Measurements from ENCODE around the gene INTS15. TPM values are rescaled to one million over a fixed set of nuclear protein-coding genes. Genes with fewer than 3 reads are reported as not detected.

The INTS15 gene
- polyA plus RNA-seq, 1 of the 3 experiments (the other 2 are of a cell fraction) = 39.1 TPM

DNA sequence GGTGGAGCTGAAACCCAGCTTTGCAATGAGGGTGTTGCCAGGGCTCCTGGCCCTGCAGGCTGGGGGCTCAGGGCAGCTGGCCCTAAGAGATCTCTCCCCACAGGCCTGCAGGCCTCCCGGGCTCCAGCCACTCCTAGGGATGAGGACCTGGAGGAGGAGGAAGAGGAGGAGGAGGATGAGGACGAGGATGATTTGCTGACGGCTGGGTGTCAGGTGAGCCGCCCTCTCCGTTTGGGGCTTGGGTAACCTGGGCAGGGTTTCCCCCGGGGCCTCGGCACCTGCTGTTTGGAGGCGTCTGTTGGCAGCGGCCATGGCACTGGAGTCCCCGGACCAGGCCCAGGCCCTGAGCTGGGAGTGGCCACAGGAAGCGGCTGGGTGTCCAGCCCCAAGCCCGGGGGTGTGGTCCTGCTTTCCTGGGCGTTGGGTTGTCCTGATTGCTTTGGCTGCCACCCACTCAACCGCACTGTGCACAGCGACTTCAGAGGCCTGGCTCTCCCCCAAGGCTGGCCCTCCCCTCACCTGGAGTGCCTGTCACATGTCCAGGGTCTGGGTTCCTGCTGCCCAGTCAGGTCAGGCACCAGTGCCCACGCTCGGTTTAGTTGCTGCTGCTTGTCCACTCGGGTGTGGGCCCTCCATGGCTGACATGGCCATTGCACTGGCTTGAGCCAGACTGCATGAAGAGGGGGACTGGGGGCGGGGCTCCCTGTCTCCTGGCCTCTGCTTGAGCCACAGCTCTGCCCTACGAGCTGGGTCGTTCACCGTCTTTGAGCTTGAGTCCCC, 53.2 kb downstream of the INTS15 start:
- POLR2A ChIA-PET = interaction anchor here (1.8 kb wide), 1 partner anchor 16 kb away, joined by 6 read pairs; no protein-coding TSS in a partner anchor
- CTCF ChIA-PET = interaction anchor here (0.6 to 1.1 kb wide), 2 partner anchors 78 to 307 kb away, joined by 3 read pairs; no protein-coding TSS in a partner anchor
- peaks cover 48% of the 10 kb centered on the region for H3K79me2 ChIP-seq (ENCODE audit: insufficient read depth)

More for the DNA sequence above, 53.2 kb downstream of the INTS15 start:
- no peaks in the 10 kb centered on the region for H3F3A ChIP-seq (replicated peaks; ENCODE audit: insufficient read depth)
- no peak overlapping the region for H3K9ac ChIP-seq
- H3K4me2 ChIP-seq = no peak overlapping the region
- H3K27me3 ChIP-seq (ENCODE audit: insufficient read depth) = no peaks in the 10 kb centered on the region
- no peak overlapping the region for H3K4me3 ChIP-seq (ENCODE audit: low read depth in 2 of 2, low read length in 1 of 2)
- no peaks in the 10 kb centered on the region for H3K9me2 ChIP-seq
- TF ChIP-seq, protein P1, sequence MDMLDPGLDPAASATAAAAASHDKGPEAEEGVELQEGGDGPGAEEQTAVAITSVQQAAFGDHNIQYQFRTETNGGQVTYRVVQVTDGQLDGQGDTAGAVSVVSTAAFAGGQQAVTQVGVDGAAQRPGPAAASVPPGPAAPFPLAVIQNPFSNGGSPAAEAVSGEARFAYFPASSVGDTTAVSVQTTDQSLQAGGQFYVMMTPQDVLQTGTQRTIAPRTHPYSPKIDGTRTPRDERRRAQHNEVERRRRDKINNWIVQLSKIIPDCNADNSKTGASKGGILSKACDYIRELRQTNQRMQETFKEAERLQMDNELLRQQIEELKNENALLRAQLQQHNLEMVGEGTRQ (IDR thresholded peaks at IDR 0.05; ENCODE audit: borderline replicate concordance, low read depth, low read length) = no peak
- TF ChIP-seq GATA2 (CRISPR knock-in tag; IDR thresholded peaks at IDR 0.05) (no peak), CHD2 (IDR thresholded peaks at IDR 0.05; ENCODE audit: low read length, partially characterized antibody) (no peak), SMC3 (IDR thresholded peaks at IDR 0.05; ENCODE audit: low read depth, low read length) (no peak), TAF1 (IDR thresholded peaks at IDR 0.05; ENCODE audit: borderline replicate concordance, low read depth, low read length) (no peak), MEF2A (IDR thresholded peaks at IDR 0.05; ENCODE audit: borderline replicate concordance, low read depth) (no peak), FOXJ3 (CRISPR knock-in tag; IDR thresholded peaks at IDR 0.05) (no peak), RXRA (IDR thresholded peaks at IDR 0.05; ENCODE audit: borderline replicate concordance, low read depth) (no peak), POLR2AphosphoS5 (IDR thresholded peaks at IDR 0.05; ENCODE audit: low read depth, low read length) (no peak), TCF12 (IDR thresholded peaks at IDR 0.05) (no peak)
- TF ChIP-seq, protein P2, sequence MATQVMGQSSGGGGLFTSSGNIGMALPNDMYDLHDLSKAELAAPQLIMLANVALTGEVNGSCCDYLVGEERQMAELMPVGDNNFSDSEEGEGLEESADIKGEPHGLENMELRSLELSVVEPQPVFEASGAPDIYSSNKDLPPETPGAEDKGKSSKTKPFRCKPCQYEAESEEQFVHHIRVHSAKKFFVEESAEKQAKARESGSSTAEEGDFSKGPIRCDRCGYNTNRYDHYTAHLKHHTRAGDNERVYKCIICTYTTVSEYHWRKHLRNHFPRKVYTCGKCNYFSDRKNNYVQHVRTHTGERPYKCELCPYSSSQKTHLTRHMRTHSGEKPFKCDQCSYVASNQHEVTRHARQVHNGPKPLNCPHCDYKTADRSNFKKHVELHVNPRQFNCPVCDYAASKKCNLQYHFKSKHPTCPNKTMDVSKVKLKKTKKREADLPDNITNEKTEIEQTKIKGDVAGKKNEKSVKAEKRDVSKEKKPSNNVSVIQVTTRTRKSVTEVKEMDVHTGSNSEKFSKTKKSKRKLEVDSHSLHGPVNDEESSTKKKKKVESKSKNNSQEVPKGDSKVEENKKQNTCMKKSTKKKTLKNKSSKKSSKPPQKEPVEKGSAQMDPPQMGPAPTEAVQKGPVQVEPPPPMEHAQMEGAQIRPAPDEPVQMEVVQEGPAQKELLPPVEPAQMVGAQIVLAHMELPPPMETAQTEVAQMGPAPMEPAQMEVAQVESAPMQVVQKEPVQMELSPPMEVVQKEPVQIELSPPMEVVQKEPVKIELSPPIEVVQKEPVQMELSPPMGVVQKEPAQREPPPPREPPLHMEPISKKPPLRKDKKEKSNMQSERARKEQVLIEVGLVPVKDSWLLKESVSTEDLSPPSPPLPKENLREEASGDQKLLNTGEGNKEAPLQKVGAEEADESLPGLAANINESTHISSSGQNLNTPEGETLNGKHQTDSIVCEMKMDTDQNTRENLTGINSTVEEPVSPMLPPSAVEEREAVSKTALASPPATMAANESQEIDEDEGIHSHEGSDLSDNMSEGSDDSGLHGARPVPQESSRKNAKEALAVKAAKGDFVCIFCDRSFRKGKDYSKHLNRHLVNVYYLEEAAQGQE (IDR thresholded peaks at IDR 0.05; ENCODE audit: low read depth, low read length) = no peak
- TF ChIP-seq, protein P3, sequence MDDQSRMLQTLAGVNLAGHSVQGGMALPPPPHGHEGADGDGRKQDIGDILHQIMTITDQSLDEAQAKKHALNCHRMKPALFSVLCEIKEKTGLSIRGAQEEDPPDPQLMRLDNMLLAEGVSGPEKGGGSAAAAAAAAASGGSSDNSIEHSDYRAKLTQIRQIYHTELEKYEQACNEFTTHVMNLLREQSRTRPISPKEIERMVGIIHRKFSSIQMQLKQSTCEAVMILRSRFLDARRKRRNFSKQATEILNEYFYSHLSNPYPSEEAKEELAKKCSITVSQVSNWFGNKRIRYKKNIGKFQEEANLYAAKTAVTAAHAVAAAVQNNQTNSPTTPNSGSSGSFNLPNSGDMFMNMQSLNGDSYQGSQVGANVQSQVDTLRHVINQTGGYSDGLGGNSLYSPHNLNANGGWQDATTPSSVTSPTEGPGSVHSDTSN (IDR thresholded peaks at IDR 0.05) = no peak
- TF ChIP-seq, protein P4, sequence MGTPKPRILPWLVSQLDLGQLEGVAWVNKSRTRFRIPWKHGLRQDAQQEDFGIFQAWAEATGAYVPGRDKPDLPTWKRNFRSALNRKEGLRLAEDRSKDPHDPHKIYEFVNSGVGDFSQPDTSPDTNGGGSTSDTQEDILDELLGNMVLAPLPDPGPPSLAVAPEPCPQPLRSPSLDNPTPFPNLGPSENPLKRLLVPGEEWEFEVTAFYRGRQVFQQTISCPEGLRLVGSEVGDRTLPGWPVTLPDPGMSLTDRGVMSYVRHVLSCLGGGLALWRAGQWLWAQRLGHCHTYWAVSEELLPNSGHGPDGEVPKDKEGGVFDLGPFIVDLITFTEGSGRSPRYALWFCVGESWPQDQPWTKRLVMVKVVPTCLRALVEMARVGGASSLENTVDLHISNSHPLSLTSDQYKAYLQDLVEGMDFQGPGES (IDR thresholded peaks at IDR 0.05; ENCODE audit: low read depth, low read length) = no peak
- H2AFZ ChIP-seq (ENCODE audit: low read depth) = no peak overlapping the region
- H3K4me1 ChIP-seq (ENCODE audit: control insufficient read depth in 1 of 2, insufficient read depth in 2 of 2, low read depth in 1 of 2, low read length in 1 of 2) = peaks cover 5 to 11% of the 10 kb centered on the region in 2 experiments; a peak in 2 of 4 replicates
- H3K9me3 ChIP-seq = no peaks in the 10 kb centered on the region
- peaks cover 40 to 83% of the 10 kb centered on the region in 2 experiments for H3K36me3 ChIP-seq (replicated peaks in 1 of 2; ENCODE audit: control insufficient read depth in 1 of 2, insufficient read depth in 2 of 2, low read length in 1 of 2)
- peaks cover 32% of the 10 kb centered on the region; the same call in 1 of the 2 replicates for H4K20me1 ChIP-seq (ENCODE audit: insufficient read depth)
- no peak for DNase-seq
- 88% methylated on average over 17 of the region's 22 CpGs for WGBS (ENCODE audit: low lambda C conversion rate)
- H3K27ac ChIP-seq (ENCODE audit: low read depth in 2 of 2, low read length in 1 of 2) = no peak overlapping the region
